ENCODE results near the gene IDH3B.

IDH3B gene

DNA sequence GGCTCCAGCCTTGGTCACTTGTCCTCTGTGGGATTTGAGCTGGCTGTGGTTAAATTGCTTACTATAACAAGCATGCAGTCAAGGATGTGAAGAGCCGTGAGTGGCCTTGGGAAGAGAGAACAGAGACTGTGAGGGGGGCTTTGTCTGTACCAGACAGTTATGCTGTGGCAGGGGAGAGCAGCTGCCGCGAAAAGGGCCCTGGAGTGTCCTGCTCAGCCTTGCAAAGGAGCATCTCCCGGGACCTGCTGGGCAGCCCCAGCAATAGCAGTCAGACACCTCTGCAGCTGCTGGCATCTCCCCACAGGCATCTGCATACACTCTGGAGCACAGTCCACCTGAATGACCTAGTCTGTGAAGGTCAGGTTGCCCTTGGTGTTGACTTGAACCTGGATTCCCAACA lies 34.9 kb upstream of the IDH3B start:
- TF ChIP-seq GATA2 (IDR thresholded peaks at IDR 0.05; ENCODE audit: low read depth, low read length) (no peak), GATA3 (IDR thresholded peaks at IDR 0.05; ENCODE audit: low read depth, low read length) (no peak)

DNA sequence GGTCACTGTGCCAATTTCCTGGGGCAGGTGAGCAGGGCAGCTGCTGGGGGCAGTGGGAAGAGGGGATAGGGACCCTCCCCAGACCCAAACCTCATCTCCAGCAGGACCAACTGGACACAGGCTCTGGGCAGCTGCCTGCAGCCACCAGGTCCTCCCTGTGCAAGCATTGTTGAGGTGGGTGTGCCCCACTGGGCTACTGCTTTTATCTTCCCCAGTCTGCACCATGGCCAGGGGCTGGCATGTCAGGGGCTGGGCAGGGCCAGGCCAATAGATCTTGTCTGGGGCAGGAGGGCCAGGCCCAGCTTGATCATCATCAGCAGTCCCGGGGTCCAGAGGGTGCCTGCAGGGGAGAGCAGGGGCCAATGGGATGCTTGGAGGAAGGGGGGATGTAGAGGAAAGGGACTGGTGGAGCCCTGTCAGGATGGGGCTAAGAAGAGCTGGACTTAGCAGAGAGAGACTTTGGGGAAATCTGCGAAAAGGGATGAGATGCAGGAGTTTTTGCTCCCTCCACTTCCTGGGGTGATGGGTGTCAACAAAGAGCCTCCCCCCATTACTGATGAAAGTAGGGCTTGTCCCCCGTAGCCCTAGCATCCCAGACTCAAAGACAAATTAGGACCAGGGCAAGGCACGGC lies 34.3 kb upstream of the IDH3B start:
- TF ChIP-seq GATA2 (IDR thresholded peaks at IDR 0.05; ENCODE audit: low read depth, low read length) (no peak), GATA3 (IDR thresholded peaks at IDR 0.05; ENCODE audit: low read depth, low read length) (no peak)

GRCh38 chr20:2697768-2698167 lies 33.8 kb upstream of the IDH3B start:
- no peak for TF ChIP-seq GATA3 (IDR thresholded peaks at IDR 0.05; ENCODE audit: low read depth, low read length)
- no peak for TF ChIP-seq GATA2 (IDR thresholded peaks at IDR 0.05; ENCODE audit: low read depth, low read length)

GRCh38 chr20:2696646-2697045 lies 32.6 kb upstream of the IDH3B start:
- TF ChIP-seq GATA3 (IDR thresholded peaks at IDR 0.05; ENCODE audit: low read depth, low read length) (no peak), GATA2 (IDR thresholded peaks at IDR 0.05; ENCODE audit: low read depth, low read length) (no peak)

- TF ChIP-seq GATA3 (IDR thresholded peaks at IDR 0.05; ENCODE audit: low read depth, low read length) (no peak), GATA2 (IDR thresholded peaks at IDR 0.05; ENCODE audit: low read depth, low read length) (no peak)
Observed at GRCh38 chr20:2695206-2695983, 31.4 kb upstream of the IDH3B start.

DNA sequence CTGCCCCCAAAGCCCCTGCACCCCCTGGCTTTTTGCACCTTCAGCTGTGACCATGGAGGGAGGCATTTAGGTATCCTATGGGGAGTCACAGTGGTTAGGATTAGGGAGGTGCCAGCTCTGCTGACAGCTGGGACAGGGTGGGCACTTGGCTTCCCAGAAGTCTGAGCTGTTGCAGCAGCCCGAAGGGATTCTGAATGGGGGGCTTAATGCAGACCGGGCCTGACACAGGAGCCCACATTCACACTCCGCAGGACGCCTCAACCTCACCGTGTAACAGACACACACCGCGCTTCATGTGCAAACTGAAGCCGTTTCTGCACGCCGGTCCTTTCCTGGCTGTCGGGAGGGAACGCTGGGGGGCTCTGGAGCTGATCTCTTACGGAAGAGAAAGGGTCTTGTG lies 30.5 kb upstream of the IDH3B start:
- TF ChIP-seq GATA3 (IDR thresholded peaks at IDR 0.05; ENCODE audit: low read depth, low read length) = no peak
- TF ChIP-seq GATA2 (IDR thresholded peaks at IDR 0.05; ENCODE audit: low read depth, low read length) = no peak

GRCh38 chr20:2694008-2694471 lies 30.0 kb upstream of the IDH3B start:
- no peak for TF ChIP-seq GATA2 (IDR thresholded peaks at IDR 0.05; ENCODE audit: low read depth, low read length)
- TF ChIP-seq GATA3 (IDR thresholded peaks at IDR 0.05; ENCODE audit: low read depth, low read length) = no peak

DNA sequence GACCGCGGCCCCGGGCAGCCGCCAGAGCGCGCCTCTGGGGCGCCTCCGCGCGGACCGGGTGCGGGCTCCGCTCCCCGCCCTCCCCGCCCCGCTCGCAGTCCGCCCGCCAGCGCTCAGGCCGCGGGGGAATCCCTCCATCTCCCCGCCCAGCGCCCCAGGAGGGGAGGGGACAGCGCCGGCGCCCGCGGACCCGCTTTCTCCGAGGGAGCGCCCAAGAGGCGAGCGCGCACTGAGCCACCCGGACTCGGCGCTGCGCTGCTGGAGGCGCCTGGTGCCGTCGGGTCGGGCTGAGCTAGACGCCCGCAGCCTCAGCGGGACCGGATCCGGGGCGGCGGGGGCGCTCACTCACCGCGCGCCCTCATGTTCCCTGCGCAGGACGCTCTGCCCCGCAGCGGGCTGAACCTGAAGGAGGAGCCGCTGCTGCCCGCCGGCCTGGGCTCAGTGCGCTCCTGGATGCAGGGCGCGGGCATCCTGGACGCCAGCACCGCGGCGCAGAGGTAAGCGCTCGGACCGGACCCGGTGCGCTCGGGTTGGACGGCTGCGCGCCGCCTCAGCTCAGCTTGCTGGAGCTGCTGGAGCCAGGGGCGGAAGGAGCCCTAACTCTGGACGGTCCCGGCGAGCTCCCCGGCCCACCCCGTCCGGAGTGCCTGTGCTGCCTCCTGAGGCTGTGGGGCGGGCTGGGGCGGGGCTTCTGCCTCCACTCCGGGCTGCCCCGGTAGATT lies 29.4 kb upstream of the IDH3B start:
- TF ChIP-seq GATA3 (IDR thresholded peaks at IDR 0.05; ENCODE audit: low read depth, low read length) (no peak), GATA2 (IDR thresholded peaks at IDR 0.05; ENCODE audit: low read depth, low read length) (no peak)

DNA sequence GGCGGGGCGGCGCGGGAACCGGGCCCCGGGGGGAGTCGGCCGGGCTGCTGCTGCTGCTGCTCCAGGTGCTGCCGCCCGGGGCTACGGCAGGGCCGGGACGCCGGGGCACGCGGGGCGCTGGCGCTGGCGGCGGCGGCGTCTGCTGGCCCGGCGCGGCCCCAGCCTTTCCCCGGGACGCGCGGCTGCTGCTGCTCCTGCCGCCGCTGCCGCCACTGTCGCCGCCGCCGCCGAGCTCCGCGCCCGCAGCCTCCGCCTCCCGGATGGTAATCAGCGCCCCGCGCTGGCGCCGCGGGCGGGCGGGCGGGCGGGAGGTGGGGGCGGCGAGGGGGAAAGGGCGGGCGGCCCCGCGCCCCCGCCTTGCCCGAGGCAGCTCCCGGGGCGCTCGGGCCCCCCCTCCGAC lies 28.9 kb upstream of the IDH3B start:
- TF ChIP-seq GATA3 (IDR thresholded peaks at IDR 0.05; ENCODE audit: low read depth, low read length) = no peak
- TF ChIP-seq GATA2 (IDR thresholded peaks at IDR 0.05; ENCODE audit: low read depth, low read length) = no peak

DNA sequence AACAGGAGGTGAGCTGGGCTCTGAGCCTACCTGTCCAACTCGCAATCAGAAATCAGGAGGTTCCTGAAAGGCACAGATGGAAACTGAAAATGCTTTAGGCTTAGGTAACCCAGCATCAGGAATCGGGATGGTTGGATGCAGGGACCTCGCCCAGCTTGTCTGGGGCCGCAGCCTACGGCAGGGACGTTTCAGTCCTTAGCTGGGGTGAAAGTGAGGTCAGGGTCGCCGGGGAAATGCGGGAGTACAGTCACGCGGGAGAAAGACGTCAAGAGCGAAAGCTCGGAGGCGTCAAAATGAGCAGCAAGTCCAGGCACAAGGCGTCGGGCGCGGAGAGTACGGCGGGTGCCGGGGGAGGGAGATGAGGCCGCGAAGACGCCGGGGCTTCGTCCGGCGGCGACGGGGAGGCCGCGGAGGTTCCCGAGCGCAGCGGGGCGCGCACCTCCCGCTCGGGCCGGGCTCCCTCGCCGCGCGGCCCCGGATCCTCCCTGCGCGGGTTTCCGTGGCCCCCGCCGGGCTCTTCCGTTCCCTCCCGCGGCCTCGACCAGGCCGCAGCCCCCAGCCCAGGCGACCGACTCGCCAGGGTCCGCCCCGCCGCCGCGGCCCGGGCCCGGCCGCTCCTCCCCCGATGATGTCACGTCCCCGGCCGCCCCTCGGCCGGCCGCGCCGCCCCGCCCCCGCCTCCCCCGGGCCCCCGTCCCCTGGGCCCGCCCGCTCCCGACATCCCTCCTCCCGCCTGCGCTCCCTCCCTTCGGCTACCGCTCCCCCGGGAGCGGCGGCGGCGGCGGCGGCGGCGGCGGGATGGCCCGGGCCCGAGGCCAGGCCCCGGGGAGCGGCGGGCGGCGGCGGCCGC lies 28.2 kb upstream of the IDH3B start, which contains the start of gene EBF4:
Gene EBF4 (plus strand): TSS at position 745 of the 850 bp plus-strand sequence. CDS start 866 bp downstream, outside the sequence.
- TF ChIP-seq GATA3 (IDR thresholded peaks at IDR 0.05; ENCODE audit: low read depth, low read length) (no peak), GATA2 (IDR thresholded peaks at IDR 0.05; ENCODE audit: low read depth, low read length) (no peak)

- no peak for TF ChIP-seq GATA2 (IDR thresholded peaks at IDR 0.05; ENCODE audit: low read depth, low read length)
Observed at GRCh38 chr20:2691663-2692035, 27.6 kb upstream of the IDH3B start.

DNA sequence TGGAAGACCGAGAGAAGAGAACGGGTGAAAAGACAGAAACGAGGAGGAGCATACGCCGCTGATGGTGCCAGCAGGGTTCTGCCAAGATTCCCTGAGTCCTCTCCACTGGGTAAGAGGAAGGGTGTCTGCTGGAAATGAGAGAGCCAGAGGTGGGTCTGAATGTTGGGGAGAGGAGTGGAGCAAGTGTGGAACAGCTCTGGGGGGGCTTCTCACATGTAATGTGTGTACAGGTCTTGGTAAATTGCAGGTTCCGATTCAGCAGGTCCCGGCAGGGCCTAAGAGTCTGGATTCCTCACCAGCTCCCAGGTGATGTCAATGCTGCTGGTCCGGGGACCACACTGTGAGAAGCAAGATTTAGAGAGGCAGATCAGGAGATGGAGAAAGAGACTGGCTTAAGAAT lies 27.1 kb upstream of the IDH3B start:
- TF ChIP-seq GATA3 (IDR thresholded peaks at IDR 0.05; ENCODE audit: low read depth, low read length) (no peak), GATA2 (IDR thresholded peaks at IDR 0.05; ENCODE audit: low read depth, low read length) (no peak)

DNA sequence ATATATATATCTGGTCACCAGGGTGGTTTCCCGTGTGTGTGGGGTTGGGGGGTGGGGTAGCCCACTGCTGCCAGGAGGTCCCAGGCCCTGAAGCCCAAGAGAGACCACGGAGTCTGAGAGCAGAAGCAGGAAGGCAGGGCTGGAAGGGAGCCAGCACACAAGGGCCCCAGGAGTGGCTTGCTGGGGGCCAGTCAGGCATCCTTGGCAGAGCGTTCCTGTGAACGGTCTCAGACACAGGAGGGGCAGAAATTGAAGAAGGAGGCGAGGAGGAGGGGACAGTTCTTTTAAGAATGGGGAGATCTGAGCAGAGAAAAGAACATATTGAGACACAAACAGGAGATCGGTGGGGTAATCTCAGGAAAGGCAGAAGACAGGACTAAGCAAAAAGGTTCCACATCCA lies 26.7 kb upstream of the IDH3B start:
- TF ChIP-seq GATA3 (IDR thresholded peaks at IDR 0.05; ENCODE audit: low read depth, low read length) (no peak), GATA2 (IDR thresholded peaks at IDR 0.05; ENCODE audit: low read depth, low read length) (no peak)

DNA sequence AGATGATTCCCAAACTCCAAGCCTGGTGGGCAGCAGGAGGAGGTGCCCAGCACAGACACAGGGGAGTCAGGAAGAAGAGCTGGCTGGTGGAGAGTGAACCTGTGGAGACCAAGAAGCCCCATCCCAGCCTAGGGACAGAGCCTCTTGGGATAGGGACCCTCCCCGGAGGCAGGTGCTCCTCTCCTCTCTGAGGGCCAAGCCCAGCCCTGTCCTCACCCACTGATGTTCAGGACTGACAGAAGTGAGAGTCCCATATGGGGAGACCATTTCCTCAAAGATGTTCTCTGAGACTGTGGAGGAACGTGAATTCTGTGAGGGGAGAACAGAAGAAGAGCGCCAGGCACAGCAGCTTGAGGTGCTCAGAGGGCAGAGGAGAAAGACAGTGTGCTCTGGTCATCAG lies 26.2 kb upstream of the IDH3B start:
- no peak for TF ChIP-seq GATA3 (IDR thresholded peaks at IDR 0.05; ENCODE audit: low read depth, low read length)
- TF ChIP-seq GATA2 (IDR thresholded peaks at IDR 0.05; ENCODE audit: low read depth, low read length) = no peak

Measured in SH-SY5Y (cell line).